ENCODE measurements around the gene TMEM115.

TMEM115 gene

GRCh38 chr3:50337175-50337861 is 22.0 kb downstream of the TMEM115 start:
- H3K79me2 ChIP-seq (ENCODE audit: insufficient read depth, low read depth) = peaks cover 36% of the 10 kb centered on the region
- H3K4me1 ChIP-seq (ENCODE audit: low read depth, poor library complexity, severe bottlenecking) = no peaks in the 10 kb centered on the region
- H2AFZ ChIP-seq (ENCODE audit: low read depth) = peak overlapping the region; percentile 67

GRCh38 chr3:50336452-50337174 is 22.7 kb downstream of the TMEM115 start:
- H3K79me2 ChIP-seq (ENCODE audit: insufficient read depth, low read depth) = peaks cover 36% of the 10 kb centered on the region
- H3K36me3 ChIP-seq (ENCODE audit: insufficient read depth) = no peaks in the 10 kb centered on the region
- no peaks in the 10 kb centered on the region for H3K4me1 ChIP-seq (ENCODE audit: low read depth, poor library complexity, severe bottlenecking)
- peak overlapping the region; percentile 91 for H3K9ac ChIP-seq
- H3K4me3 ChIP-seq (IDR thresholded peaks at IDR 0.05; ENCODE audit: insufficient read depth, low read depth, low read length) = peak overlapping the region; percentile 57
- peak overlapping the region; percentile 87 for H3K27ac ChIP-seq
- TF ChIP-seq CTCF (conservative IDR thresholded peaks at IDR 0.05; ENCODE audit: low read depth, low read length) = no peak
- H3K27me3 ChIP-seq (ENCODE audit: insufficient read depth, low read depth) = no peaks in the 10 kb centered on the region
- no peaks in the 10 kb centered on the region for H4K20me1 ChIP-seq (ENCODE audit: insufficient read depth)
- peak overlapping the region; percentile 89 for H3K4me2 ChIP-seq
- peak overlapping the region; percentile 41 for H2AFZ ChIP-seq (ENCODE audit: low read depth)

More at GRCh38 chr3:50337175-50337861, 22.0 kb downstream of the TMEM115 start:
- TF ChIP-seq CTCF (conservative IDR thresholded peaks at IDR 0.05; ENCODE audit: low read depth, low read length) = no peak
- no peaks in the 10 kb centered on the region for H3K36me3 ChIP-seq (ENCODE audit: insufficient read depth)
- H3K27me3 ChIP-seq (ENCODE audit: insufficient read depth, low read depth) = no peaks in the 10 kb centered on the region
- H3K27ac ChIP-seq = peak overlapping the region; percentile 87
- H4K20me1 ChIP-seq (ENCODE audit: insufficient read depth) = no peaks in the 10 kb centered on the region
- peak overlapping the region; percentile 57 for H3K4me3 ChIP-seq (IDR thresholded peaks at IDR 0.05; ENCODE audit: insufficient read depth, low read depth, low read length)
- H3K4me2 ChIP-seq = peak overlapping the region; percentile 89
- peak overlapping the region; percentile 91 for H3K9ac ChIP-seq

- Histone ChIP-seq H3K27me3 (ENCODE audit: insufficient read depth, low read depth) (no peaks in the 10 kb centered on the region), H3K9ac (no peak overlapping the region), H3K4me1 (ENCODE audit: low read depth, poor library complexity, severe bottlenecking) (no peaks in the 10 kb centered on the region), H3K36me3 (ENCODE audit: insufficient read depth) (no peaks in the 10 kb centered on the region), H3K4me2 (no peak overlapping the region), H2AFZ (ENCODE audit: low read depth) (no peak overlapping the region), H3K79me2 (ENCODE audit: insufficient read depth, low read depth) (peaks cover 36% of the 10 kb centered on the region), H3K4me3 (IDR thresholded peaks at IDR 0.05; ENCODE audit: insufficient read depth, low read depth, low read length) (no peak overlapping the region), H3K27ac (no peak overlapping the region), H4K20me1 (ENCODE audit: insufficient read depth) (no peaks in the 10 kb centered on the region)
- TF ChIP-seq CTCF (conservative IDR thresholded peaks at IDR 0.05; ENCODE audit: low read depth, low read length) = no peak
These were observed 24.8 kb downstream of the TMEM115 start for GRCh38 chr3:50334339-50335075.

GRCh38 chr3:50333744-50334328 is 25.5 kb downstream of the TMEM115 start:
- no peaks in the 10 kb centered on the region for H4K20me1 ChIP-seq (ENCODE audit: insufficient read depth)
- H3K27ac ChIP-seq = no peak overlapping the region
- no peak overlapping the region for H3K4me3 ChIP-seq (IDR thresholded peaks at IDR 0.05; ENCODE audit: insufficient read depth, low read depth, low read length)

More at GRCh38 chr3:50333744-50334328, 25.5 kb downstream of the TMEM115 start:
- no peaks in the 10 kb centered on the region for H3K4me1 ChIP-seq (ENCODE audit: low read depth, poor library complexity, severe bottlenecking)
- no peak for TF ChIP-seq CTCF (conservative IDR thresholded peaks at IDR 0.05; ENCODE audit: low read depth, low read length)
- no peaks in the 10 kb centered on the region for H3K27me3 ChIP-seq (ENCODE audit: insufficient read depth, low read depth)
- H3K4me2 ChIP-seq = no peak overlapping the region
- no peak overlapping the region for H2AFZ ChIP-seq (ENCODE audit: low read depth)
- H3K9ac ChIP-seq = no peak overlapping the region
- peaks cover 36% of the 10 kb centered on the region for H3K79me2 ChIP-seq (ENCODE audit: insufficient read depth, low read depth)
- no peaks in the 10 kb centered on the region for H3K36me3 ChIP-seq (ENCODE audit: insufficient read depth)
